Uterus (tissue), 4 donors: ENCODE results near the gene ATP5F1E. TPM values are rescaled to one million over a fixed set of nuclear protein-coding genes. Genes with fewer than 3 reads are reported as not detected.

Source experiments
- DNase-seq, 2 donors: peaks; one replicate each; pipeline ENCODE4 v3.0.0-alpha.2; 2019 to 2020
- H3K27ac ChIP-seq, 2 donors: fragments of 200-600 bp; sonication (generic); 1 replicate in 1 of 2; 2 replicates in 1 of 2; pipeline ENCODE4 v1.5.1; 2016 to 2018
- H3K27me3 ChIP-seq, 2 donors: fragments of 200-600 bp; sonication (generic); one replicate each; pipeline ENCODE4 v1.5.1; 2018 to 2019; ENCODE audit warnings: control low read depth in 1 of 2
- H3K36me3 ChIP-seq, 2 donors: fragments of 200-600 bp; sonication (generic); one replicate each; pipeline ENCODE4 v1.5.1; 2019; ENCODE audit warnings: control low read depth in 1 of 2
- H3K4me1 ChIP-seq, 2 donors: fragments of 200-600 bp; sonication (generic); one replicate each; pipeline ENCODE4 v1.5.1; 2018 to 2019; ENCODE audit warnings: control low read depth in 1 of 2
- H3K4me3 ChIP-seq, 2 donors: fragments of 200-600 bp; sonication (generic); 1 replicate in 1 of 2; 2 replicates in 1 of 2; pipeline ENCODE4 v1.5.1; 2018 to 2019; ENCODE audit warnings: mild to moderate bottlenecking in 1 of 2
- H3K9me3 ChIP-seq, 2 donors: fragments of 200-600 bp; sonication (generic); one replicate each; pipeline ENCODE4 v1.5.1; 2019; ENCODE audit warnings: control low read depth in 1 of 2
- POLR2A ChIP-seq, 2 donors: fragments of 450-650 bp; IDR thresholded peaks; one replicate each; pipeline ENCODE4 v1.6.1; 2016; ENCODE audit warnings: antibody characterized with exemption in 2 of 2, mild to moderate bottlenecking in 1 of 2, moderate library complexity in 1 of 2
- intact Hi-C: fragments of 100-400 bp; cut with DNase I; formaldehyde crosslinking; loops from one replicate; pipeline ENCODE4 v1.15.1; 2023; ENCODE audit warnings: low total_unique reads
- total RNA-seq, 4 donors: library from RNA; depleted of rRNA in 3 of 4; stranded (reverse); fragments of >200 nt in 3 of 4; gene quantifications; one replicate each; pipeline versions ENCODE4 v1.1.0 to v1.2.4, GENCODE V29; 2014 to 2023
- TF ChIP-seq, protein P1 (sequence below), 4 experiments: fragments of 200-600 bp in 2 of 4; fragments of 450-650 bp in 2 of 4; sonication (generic) in 2 of 4; IDR thresholded peaks; one replicate each; pipeline ENCODE4 v1.5.1; 2016 to 2019; ENCODE audit warnings: antibody characterized with exemption in 4 of 4, mild to moderate bottlenecking in 2 of 4, moderate library complexity in 1 of 4
- donor health status: DM: yes; HTN: yes; CAD: no.

Gene ATP5F1E
- total RNA-seq, 4 donors from 2014 or later = 5.6 to 42.4 (median 21.1) TPM

DNA sequence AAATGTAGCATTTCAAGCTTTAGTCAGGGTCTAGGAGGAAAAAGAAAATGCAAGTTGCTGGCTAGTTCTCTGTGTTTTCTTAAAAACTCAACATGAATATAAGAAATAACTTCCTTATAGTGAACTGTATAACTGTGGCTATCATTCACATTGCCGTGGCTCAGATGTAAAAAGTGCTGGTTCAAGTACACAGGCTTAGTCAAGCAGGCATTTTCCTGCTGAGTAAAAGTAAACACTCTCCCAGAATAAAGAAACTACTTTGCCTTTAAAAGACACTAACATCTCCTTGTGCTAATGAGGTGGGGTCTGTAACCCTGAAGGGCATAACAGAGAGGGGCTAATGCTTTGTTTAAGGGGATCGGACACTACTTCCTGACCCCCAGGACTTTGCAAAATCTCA is 3.3 kb downstream of the ATP5F1E start:
- H3K4me1 ChIP-seq = peaks cover 3 to 5% of the 10 kb centered on the region in 2 donors
- no peak for DNase-seq
- intact Hi-C loops = no loop called here
- no peaks in the 10 kb centered on the region for H3K9me3 ChIP-seq
- H3K27me3 ChIP-seq = no peaks in the 10 kb centered on the region
- no peak for TF ChIP-seq POLR2A (IDR thresholded peaks at IDR 0.05)
- TF ChIP-seq, protein P1, sequence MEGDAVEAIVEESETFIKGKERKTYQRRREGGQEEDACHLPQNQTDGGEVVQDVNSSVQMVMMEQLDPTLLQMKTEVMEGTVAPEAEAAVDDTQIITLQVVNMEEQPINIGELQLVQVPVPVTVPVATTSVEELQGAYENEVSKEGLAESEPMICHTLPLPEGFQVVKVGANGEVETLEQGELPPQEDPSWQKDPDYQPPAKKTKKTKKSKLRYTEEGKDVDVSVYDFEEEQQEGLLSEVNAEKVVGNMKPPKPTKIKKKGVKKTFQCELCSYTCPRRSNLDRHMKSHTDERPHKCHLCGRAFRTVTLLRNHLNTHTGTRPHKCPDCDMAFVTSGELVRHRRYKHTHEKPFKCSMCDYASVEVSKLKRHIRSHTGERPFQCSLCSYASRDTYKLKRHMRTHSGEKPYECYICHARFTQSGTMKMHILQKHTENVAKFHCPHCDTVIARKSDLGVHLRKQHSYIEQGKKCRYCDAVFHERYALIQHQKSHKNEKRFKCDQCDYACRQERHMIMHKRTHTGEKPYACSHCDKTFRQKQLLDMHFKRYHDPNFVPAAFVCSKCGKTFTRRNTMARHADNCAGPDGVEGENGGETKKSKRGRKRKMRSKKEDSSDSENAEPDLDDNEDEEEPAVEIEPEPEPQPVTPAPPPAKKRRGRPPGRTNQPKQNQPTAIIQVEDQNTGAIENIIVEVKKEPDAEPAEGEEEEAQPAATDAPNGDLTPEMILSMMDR (IDR thresholded peaks at IDR 0.05) = no peak
- no peak overlapping the region for H3K27ac ChIP-seq
- no peaks in the 10 kb centered on the region for H3K36me3 ChIP-seq
- H3K4me3 ChIP-seq = no peak overlapping the region

GRCh38 chr20:59027741-59028320 is 4.3 kb downstream of the ATP5F1E start:
- no peak for DNase-seq
- no peaks in the 10 kb centered on the region for H3K36me3 ChIP-seq
- peaks cover 3 to 5% of the 10 kb centered on the region in 2 donors for H3K4me1 ChIP-seq

DNA sequence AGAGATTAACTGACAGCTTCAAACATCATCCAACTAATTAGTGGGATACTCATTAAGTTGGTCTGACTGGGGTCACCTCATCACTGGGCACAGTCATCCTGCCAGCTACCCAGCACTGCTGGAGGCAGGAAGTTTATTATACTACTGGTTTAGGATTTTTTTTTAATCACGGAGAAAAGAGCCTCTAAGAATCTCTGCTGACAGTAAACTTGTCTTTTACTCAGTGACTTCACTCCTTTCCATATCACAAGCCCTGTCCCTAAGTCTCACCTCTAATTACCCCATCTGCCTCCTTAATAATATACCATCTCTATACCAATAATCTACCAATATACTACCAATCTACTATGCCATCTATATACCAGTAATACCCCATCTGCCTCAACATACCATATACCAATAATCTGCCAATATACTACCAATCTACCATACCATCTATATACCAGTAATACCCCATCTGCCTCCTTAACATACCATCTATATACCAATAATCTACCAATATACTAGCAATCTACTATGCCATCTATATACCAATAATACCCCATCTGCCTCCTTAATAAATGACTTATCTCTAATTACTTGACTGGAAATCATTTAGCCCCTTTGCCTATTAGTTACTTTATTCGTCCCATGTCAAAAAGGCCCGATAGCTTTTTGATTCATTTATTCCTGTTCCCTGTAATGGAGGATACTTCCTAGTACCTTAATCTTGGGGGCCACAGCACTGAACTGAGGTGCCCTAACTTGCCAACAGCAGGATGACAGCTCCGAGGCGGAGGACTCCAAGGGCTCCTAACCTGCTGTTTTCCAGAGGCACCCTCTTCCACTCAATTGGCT is 5.0 kb downstream of the ATP5F1E start:
- Histone ChIP-seq H3K4me1 (peaks cover 3 to 5% of the 10 kb centered on the region in 2 donors), H3K36me3 (no peaks in the 10 kb centered on the region), H3K27ac (no peak overlapping the region), H3K4me3 (no peak overlapping the region), H3K27me3 (no peaks in the 10 kb centered on the region), H3K9me3 (no peaks in the 10 kb centered on the region)
- TF ChIP-seq, protein P1 (IDR thresholded peaks at IDR 0.05) = no peak
- no peak for TF ChIP-seq POLR2A (IDR thresholded peaks at IDR 0.05)
- intact Hi-C loops = no loop called here
- no peak for DNase-seq

More at GRCh38 chr20:59027741-59028320, 4.3 kb downstream of the ATP5F1E start:
- Histone ChIP-seq H3K9me3 (no peaks in the 10 kb centered on the region), H3K27me3 (no peaks in the 10 kb centered on the region), H3K4me3 (no peak overlapping the region), H3K27ac (no peak overlapping the region)
- intact Hi-C loops = no loop called here
- TF ChIP-seq, protein P1 (IDR thresholded peaks at IDR 0.05) = no peak
- TF ChIP-seq POLR2A (IDR thresholded peaks at IDR 0.05) = no peak

DNA sequence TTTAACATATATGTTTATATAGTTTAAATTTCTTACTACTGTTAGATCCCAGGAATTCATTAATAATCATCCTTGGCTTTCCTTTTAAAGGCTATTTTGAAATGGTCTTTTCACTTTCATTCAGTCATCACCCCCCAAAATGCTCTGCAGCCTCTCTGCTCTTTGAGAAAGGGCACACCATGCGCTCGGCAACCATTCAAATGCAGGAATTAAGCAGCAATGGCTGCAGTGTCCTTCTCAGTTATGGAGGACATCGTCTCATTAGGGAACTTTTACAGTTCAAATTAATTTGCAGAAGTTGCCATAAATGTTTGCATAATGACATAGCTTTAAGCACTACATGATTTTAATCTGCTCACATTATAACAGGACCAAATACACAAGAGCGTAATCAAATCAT is 6.6 kb downstream of the ATP5F1E start:
- H3K27ac ChIP-seq = no peak overlapping the region
- intact Hi-C loops = no loop called here
- peaks cover 0 to 3% of the 10 kb centered on the region in 2 donors for H3K4me1 ChIP-seq
- H3K36me3 ChIP-seq = no peaks in the 10 kb centered on the region
- no peaks in the 10 kb centered on the region for H3K9me3 ChIP-seq
- no peak for DNase-seq
- H3K4me3 ChIP-seq = no peak overlapping the region
- no peaks in the 10 kb centered on the region for H3K27me3 ChIP-seq
- TF ChIP-seq, protein P1 (IDR thresholded peaks at IDR 0.05) = no peak
- TF ChIP-seq POLR2A (IDR thresholded peaks at IDR 0.05) = no peak

- intact Hi-C loops = no loop called here
- no peak for DNase-seq
- Histone ChIP-seq H3K27me3 (no peaks in the 10 kb centered on the region), H3K4me3 (no peak overlapping the region), H3K9me3 (no peaks in the 10 kb centered on the region), H3K4me1 (peaks cover 0 to 3% of the 10 kb centered on the region in 2 donors), H3K27ac (no peak overlapping the region), H3K36me3 (no peaks in the 10 kb centered on the region)
- TF ChIP-seq, protein P1 (IDR thresholded peaks at IDR 0.05) = no peak
- TF ChIP-seq POLR2A (IDR thresholded peaks at IDR 0.05) = no peak
These were observed 7.0 kb downstream of the ATP5F1E start for GRCh38 chr20:59025086-59025485.
